GM19438 (cell line): ENCODE measurements around the gene NBDY.
"Not testable (repeated sequence)": the region's sequence is repeated elsewhere in the genome, so short reads cannot be mapped to it uniquely, and the experiment has no call there.

ENCODE experiments used
- ATAC-seq: cut with Tn5 transposase; IDR thresholded peaks from one replicate; pipeline ENCODE4 v1.9.1; 2021; ENCODE audit warnings: low read depth; ENCODE audit not compliant: unreplicated experiment

Gene NBDY

GRCh38 chrX:56798866-56799758, 70.1 kb downstream of the NBDY start:
- no peak for ATAC-seq

- ATAC-seq = no peak
Observed at GRCh38 chrX:56800307-56800706, 71.3 kb downstream of the NBDY start.

- peak; percentile 80 for ATAC-seq
Observed at GRCh38 chrX:56800801-56801200, 71.8 kb downstream of the NBDY start.

DNA sequence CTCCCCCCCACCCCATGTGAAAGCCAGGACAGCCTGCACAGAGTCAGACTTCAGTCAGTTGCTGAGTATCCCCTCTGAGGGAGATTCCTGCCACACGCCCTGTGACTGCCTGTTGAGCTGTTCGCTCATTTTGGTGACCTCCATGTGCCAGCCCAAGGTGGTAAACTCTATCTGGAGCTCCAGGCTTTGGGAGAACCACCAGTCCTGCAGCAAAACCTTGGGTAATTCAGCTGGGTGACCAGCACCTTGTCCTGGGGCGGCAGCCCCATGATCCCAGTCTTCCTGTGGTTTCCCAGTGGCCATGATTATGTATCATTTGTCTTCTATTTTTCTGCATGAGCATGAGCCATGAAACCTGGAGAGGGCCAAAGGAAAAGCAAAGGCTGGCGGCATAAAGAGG, 73.4 kb downstream of the NBDY start:
- no peak for ATAC-seq

DNA sequence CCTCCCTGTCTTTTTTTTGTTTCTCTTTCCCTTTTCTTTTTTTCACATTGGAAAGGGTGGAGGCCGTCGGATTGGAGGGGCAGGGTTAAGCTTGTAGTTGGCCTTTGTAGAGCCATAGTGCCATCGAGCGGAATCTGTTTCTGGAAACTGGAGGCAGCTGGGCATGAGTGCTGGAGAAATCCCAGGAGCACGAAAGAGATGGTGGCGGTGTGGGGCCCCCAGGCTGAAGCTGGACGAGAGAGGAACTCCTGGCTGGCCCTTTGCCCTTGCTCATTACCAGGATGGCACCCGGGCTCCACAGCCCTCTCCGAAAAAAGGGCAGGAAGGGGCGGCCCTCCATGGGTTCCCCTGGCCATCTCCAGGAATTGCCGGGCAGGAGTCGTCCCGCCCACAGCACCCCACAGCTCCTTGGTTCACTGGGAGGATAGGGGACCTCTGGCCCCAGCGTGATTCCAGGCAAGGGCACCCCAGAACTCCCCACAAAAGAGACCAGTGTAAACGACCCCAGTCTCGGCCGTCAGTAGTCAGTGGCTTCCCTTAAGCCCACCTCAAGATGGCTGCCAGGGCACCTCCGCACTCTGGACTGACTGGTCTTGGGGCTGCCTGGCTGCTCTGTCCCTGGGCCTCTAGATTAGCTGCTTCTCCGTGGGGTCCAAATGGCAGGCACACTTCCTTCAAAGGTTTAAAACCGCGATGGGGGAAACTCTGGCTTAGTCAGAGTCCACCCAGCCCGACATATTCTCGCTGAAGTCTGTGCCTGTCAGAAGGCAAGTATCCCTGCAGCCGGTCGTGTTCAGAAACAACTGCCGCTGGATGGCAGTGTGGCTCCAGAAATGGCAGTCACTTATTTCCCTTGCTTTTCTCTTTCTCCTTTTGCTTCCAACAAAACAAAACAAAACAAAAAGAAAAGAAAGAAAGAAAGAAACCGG, 74.1 kb downstream of the NBDY start:
- peak; percentile 48 for ATAC-seq

- no peak for ATAC-seq
Observed at GRCh38 chrX:56803850-56804681, 75.0 kb downstream of the NBDY start.

- no peak for ATAC-seq
Observed at GRCh38 chrX:56804867-56805266, 75.8 kb downstream of the NBDY start.

DNA sequence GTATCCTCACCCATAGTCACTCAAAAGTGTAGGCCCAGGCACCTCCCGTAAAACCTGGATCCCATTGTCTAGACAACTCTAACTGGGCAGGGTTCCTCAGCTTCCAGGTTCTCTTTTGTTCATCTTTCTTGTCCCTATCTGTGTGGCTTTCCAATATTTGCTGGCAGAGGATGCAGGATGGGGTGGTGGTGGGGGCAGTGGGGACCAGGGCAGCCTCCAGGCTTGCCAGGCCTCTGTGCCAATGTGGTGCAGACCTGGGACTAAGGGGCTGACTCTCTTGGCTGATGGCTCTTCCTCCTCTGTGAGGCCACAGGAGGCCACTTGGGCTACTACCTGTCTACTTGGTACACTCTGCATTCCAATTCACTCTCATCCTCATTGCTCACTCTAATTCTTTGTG, 76.4 kb downstream of the NBDY start:
- ATAC-seq = no peak

DNA sequence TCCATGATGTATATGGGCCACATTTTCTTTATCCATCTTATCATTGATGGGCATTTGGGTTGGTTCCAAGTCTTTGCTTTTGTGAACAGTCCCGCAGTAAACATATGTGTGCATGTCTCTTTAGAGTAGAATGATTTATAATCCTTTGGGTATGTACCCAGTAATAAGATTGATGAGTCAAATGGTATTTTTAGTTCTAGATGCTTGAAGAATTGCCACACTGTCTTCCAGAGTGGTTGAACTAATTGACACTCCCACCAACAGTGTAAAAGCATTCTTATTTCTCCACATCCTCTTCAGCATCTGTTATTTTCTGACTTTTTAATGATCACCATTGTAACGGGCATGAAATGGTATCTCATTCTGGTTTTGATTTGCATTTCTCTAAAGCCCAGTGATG, 77.1 kb downstream of the NBDY start:
- ATAC-seq = not testable (repeated sequence)

DNA sequence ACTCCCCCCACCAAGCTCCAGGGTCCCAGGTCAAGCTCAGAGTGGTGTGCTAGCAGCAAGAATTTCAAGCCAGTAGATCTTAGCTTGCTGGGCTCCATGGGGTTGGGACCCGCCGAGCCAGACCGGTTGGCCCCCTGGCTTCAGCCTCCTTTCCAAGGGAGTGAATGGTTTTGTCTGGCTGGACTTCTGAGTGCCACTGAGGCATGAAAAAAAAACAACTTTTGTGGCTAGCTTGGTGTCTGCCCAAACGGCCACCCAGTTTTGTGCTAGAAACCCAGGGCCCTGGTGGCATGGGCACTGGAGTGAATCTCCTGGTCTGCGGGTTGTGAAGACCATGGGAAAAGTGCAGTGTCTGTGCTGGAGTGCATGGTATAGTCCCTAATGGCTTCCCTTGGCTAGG, 82.6 kb downstream of the NBDY start:
- no peak for ATAC-seq

DNA sequence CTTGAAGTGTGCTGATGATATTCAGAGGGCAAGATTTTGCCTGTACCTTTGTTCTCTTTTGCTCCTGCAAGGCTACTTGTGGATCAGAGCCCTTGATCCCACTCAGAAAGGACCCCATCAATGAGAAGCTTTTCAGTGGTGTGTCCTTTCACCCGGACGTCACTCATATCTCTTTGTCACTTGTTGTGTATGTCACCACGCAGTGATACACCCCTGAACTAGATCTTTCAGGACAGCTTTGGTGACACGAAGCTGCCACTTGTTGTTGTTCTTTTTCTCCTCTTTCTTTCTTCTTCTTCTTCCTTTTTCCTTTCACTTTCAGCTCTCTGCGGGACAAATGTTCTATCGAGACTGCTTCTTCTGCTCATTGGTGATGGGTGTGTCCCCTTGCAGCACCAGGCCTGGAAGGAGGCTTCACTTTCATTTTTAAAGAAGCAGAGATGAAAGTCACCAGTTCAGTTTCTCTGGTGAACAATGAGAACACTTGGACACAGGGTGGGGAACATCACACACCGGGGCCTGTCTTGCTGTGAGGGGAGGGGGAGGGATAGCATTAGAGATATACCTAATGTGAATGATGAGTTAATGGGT, 83.6 kb downstream of the NBDY start:
- ATAC-seq = peak; percentile 94

GRCh38 chrX:56813318-56813837, 84.3 kb downstream of the NBDY start:
- peak; percentile 26 for ATAC-seq

GRCh38 chrX:56817179-56817578, 88.1 kb downstream of the NBDY start:
- no peak for ATAC-seq

DNA sequence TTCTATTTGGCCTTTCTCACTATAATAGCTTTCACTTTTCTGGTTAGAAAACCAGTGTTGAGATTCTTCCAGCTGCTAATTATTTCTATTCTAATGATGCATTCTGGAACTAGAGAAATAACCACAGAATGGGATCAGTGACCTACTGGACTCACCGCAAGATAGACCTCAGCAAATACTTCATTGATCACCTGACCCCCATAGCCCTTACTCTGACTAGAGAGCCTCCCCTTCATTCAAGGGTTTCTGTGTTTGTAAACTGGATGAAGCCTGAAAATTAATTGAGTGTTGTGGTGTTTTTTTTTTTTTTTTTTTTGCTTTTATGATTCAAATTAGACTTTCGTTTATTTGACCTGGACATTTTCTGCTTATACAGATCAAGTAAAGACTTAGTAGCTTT, 97.0 kb downstream of the NBDY start:
- ATAC-seq = no peak

GRCh38 chrX:56833626-56834025, 104.6 kb downstream of the NBDY start:
- no peak for ATAC-seq

DNA sequence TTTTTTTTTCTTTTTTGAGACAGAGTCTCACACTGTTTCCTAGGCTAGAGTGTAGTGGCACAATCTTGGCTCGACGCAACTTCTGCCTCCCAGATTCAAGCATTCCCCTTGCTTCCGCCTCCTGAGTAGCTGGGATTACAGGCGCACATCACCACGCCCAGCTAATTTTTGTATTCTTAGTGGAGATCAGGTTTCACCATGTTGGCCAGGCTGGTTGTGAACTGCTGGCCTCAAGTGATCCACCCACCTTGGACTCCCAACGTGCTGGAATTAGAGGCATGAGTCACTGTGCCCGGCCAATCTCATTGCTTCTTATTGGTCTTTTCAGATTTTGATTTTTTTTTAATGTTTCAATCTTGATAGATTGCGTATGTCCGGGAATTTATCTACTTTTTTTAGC, 124.4 kb downstream of the NBDY start:
- ATAC-seq = no peak

GRCh38 chrX:56857042-56857441, 128.0 kb downstream of the NBDY start:
- no peak for ATAC-seq

DNA sequence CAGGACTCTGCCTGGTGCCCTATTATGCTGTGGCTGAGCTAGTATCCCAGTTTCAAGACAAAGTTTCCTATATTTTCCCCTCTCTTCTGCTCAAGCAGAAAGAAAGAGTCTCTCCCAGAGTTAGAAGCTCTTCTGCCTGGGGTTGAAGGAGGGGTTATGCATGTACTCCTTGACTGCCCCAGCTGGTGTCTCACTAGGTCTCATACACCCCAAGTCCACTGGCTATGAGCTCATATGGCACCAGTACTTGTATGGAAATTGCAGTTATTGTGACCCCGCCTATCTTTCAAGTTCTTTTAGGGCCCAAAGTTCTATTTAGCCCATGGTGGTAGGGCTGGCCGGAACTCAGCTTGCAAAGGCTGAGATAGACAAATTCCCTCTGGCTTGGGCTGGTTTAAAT, 131.8 kb downstream of the NBDY start:
- no peak for ATAC-seq
